Stimulated activated effector memory CD8-positive, alpha-beta T cell treated with anti-CD3 and anti-CD28 coated beads, Interleukin-12 subunit alpha, Interleukin-12 subunit beta, amount 100 ng/mL, for 72 hours (primary cell): ENCODE data around the gene JMJD1C.
"Not testable (repeated sequence)": the region's sequence is repeated elsewhere in the genome, so short reads cannot be mapped to it uniquely, and the experiment has no call there.

ENCODE experiments used
- ATAC-seq: fragments of 150-1000 bp; cut with Tn5 transposase; 2 replicates; pipeline ENCODE4 v1.10.0; 2021
- DNase-seq, 2 donors: peaks; one replicate each; pipeline ENCODE4 v3.0.0; 2021 to 2022; ENCODE audit warnings: low spot score in 2 of 2
- H3K27ac Mint-ChIP-seq: one replicate; pipeline ENCODE4 v1.8.0; 2022; ENCODE audit warnings: mild to moderate bottlenecking, mixed read lengths
- H3K36me3 Mint-ChIP-seq: one replicate; pipeline ENCODE4 v1.8.0; 2022; ENCODE audit warnings: mild to moderate bottlenecking, mixed read lengths
- H3K4me1 Mint-ChIP-seq: one replicate; pipeline ENCODE4 v1.8.0; 2022; ENCODE audit warnings: mixed read lengths
- H3K4me3 Mint-ChIP-seq: one replicate; pipeline ENCODE4 v1.8.0; 2022; ENCODE audit warnings: mild to moderate bottlenecking, mixed read lengths
- H3K9me3 Mint-ChIP-seq: one replicate; pipeline ENCODE4 v1.8.0; 2022; ENCODE audit warnings: mixed read lengths

Gene JMJD1C

GRCh38 chr10:63465293-63466143 is at the start of gene JMJD1C:
Gene JMJD1C, minus strand, starts transcription at chr10:63465977. Its CDS starts 315 bp downstream, at chr10:63465662.
- DNase-seq = peak; percentile 54 to 81
- H3K36me3 Mint-ChIP-seq = peaks cover 5% of the 10 kb centered on the region
- H3K4me3 Mint-ChIP-seq = peak within 1 kb of the TSS; percentile 95
- ATAC-seq = peak; percentile 86
- H3K4me1 Mint-ChIP-seq = peaks cover 9% of the 10 kb centered on the region
- H3K9me3 Mint-ChIP-seq = no peaks in the 10 kb centered on the region
- peak within 1 kb of the TSS; percentile 95 for H3K27ac Mint-ChIP-seq

GRCh38 chr10:63515002-63515763 is 49.4 kb upstream of the JMJD1C start:
- Mint-ChIP-seq H3K27ac (peak overlapping the region; percentile 74), H3K36me3 (no peaks in the 10 kb centered on the region), H3K9me3 (no peaks in the 10 kb centered on the region), H3K4me3 (peak overlapping the region; percentile 10), H3K4me1 (peaks cover 40% of the 10 kb centered on the region)
- DNase-seq = no peak
- peak; percentile 70 for ATAC-seq

GRCh38 chr10:63506554-63506953 is 40.8 kb upstream of the JMJD1C start:
- no peak for DNase-seq
- peaks cover 12% of the 10 kb centered on the region for H3K4me1 Mint-ChIP-seq
- no peak for ATAC-seq
- H3K27ac Mint-ChIP-seq = no peak overlapping the region
- no peaks in the 10 kb centered on the region for H3K9me3 Mint-ChIP-seq
- H3K36me3 Mint-ChIP-seq = no peaks in the 10 kb centered on the region
- no peak overlapping the region for H3K4me3 Mint-ChIP-seq

- no peak for ATAC-seq
These were observed 39.8 kb upstream of the JMJD1C start for GRCh38 chr10:63505562-63505961.

GRCh38 chr10:63504145-63504881 is 38.5 kb upstream of the JMJD1C start:
- ATAC-seq (no peak), DNase-seq (no peak)
- Mint-ChIP-seq H3K4me3 (no peak overlapping the region), H3K27ac (no peak overlapping the region), H3K4me1 (peaks cover 12% of the 10 kb centered on the region), H3K9me3 (no peaks in the 10 kb centered on the region), H3K36me3 (no peaks in the 10 kb centered on the region)

More at GRCh38 chr10:63505562-63505961, 39.8 kb upstream of the JMJD1C start:
- H3K9me3 Mint-ChIP-seq = no peaks in the 10 kb centered on the region
- H3K27ac Mint-ChIP-seq = no peak overlapping the region
- H3K36me3 Mint-ChIP-seq = no peaks in the 10 kb centered on the region
- H3K4me3 Mint-ChIP-seq = no peak overlapping the region
- H3K4me1 Mint-ChIP-seq = peaks cover 12% of the 10 kb centered on the region
- DNase-seq = no peak

GRCh38 chr10:63503395-63503794 is 37.6 kb upstream of the JMJD1C start:
- ATAC-seq = no peak
- Mint-ChIP-seq H3K4me3 (no peak overlapping the region), H3K9me3 (no peaks in the 10 kb centered on the region), H3K4me1 (peaks cover 17% of the 10 kb centered on the region), H3K36me3 (no peaks in the 10 kb centered on the region), H3K27ac (no peak overlapping the region)
- no peak for DNase-seq

- Mint-ChIP-seq H3K4me3 (no peak overlapping the region), H3K4me1 (peaks cover 17% of the 10 kb centered on the region), H3K9me3 (no peaks in the 10 kb centered on the region), H3K27ac (no peak overlapping the region), H3K36me3 (no peaks in the 10 kb centered on the region)
- DNase-seq (no peak), ATAC-seq (no peak)
These were observed 37.1 kb upstream of the JMJD1C start for GRCh38 chr10:63502832-63503231.

GRCh38 chr10:63501954-63502353 is 36.2 kb upstream of the JMJD1C start:
- H3K4me1 Mint-ChIP-seq = peaks cover 18% of the 10 kb centered on the region
- DNase-seq (no peak), ATAC-seq (no peak)
- no peaks in the 10 kb centered on the region for H3K9me3 Mint-ChIP-seq
- no peak overlapping the region for H3K4me3 Mint-ChIP-seq
- no peaks in the 10 kb centered on the region for H3K36me3 Mint-ChIP-seq
- no peak overlapping the region for H3K27ac Mint-ChIP-seq

- ATAC-seq, H3K27ac Mint-ChIP-seq, H3K4me3 Mint-ChIP-seq, H3K36me3 Mint-ChIP-seq, DNase-seq, H3K9me3 Mint-ChIP-seq: not testable (repeated sequence)
- H3K4me1 Mint-ChIP-seq = peaks cover 28% of the 10 kb centered on the region
These were observed 34.8 kb upstream of the JMJD1C start for GRCh38 chr10:63500551-63500950.

- DNase-seq = no peak
- no peaks in the 10 kb centered on the region for H3K36me3 Mint-ChIP-seq
- H3K4me3 Mint-ChIP-seq = no peak overlapping the region
- H3K27ac Mint-ChIP-seq = no peak overlapping the region
- ATAC-seq = no peak
- H3K4me1 Mint-ChIP-seq = peaks cover 20% of the 10 kb centered on the region
- H3K9me3 Mint-ChIP-seq = no peaks in the 10 kb centered on the region
These were observed 32.9 kb upstream of the JMJD1C start for GRCh38 chr10:63498665-63499064.

- H3K4me1 Mint-ChIP-seq = peaks cover 17% of the 10 kb centered on the region
These were observed 31.5 kb upstream of the JMJD1C start for GRCh38 chr10:63497321-63497720.

GRCh38 chr10:63496561-63496960 is 30.8 kb upstream of the JMJD1C start:
- Mint-ChIP-seq H3K4me3 (no peak overlapping the region), H3K36me3 (no peaks in the 10 kb centered on the region), H3K27ac (no peak overlapping the region), H3K9me3 (no peaks in the 10 kb centered on the region), H3K4me1 (peaks cover 21% of the 10 kb centered on the region)
- DNase-seq (no peak), ATAC-seq (no peak)

More at GRCh38 chr10:63497321-63497720, 31.5 kb upstream of the JMJD1C start:
- DNase-seq (no peak), ATAC-seq (no peak)
- H3K36me3 Mint-ChIP-seq = no peaks in the 10 kb centered on the region
- H3K4me3 Mint-ChIP-seq = no peak overlapping the region
- H3K9me3 Mint-ChIP-seq = no peaks in the 10 kb centered on the region
- no peak overlapping the region for H3K27ac Mint-ChIP-seq

- Mint-ChIP-seq H3K9me3 (no peaks in the 10 kb centered on the region), H3K4me1 (peaks cover 24% of the 10 kb centered on the region), H3K36me3 (no peaks in the 10 kb centered on the region), H3K4me3 (no peak overlapping the region), H3K27ac (no peak overlapping the region)
- no peak for DNase-seq
- no peak for ATAC-seq
These were observed 29.2 kb upstream of the JMJD1C start for GRCh38 chr10:63494951-63495350.

- Mint-ChIP-seq H3K27ac (no peak overlapping the region), H3K4me1 (peaks cover 18% of the 10 kb centered on the region), H3K4me3 (no peak overlapping the region), H3K9me3 (no peaks in the 10 kb centered on the region), H3K36me3 (no peaks in the 10 kb centered on the region)
- DNase-seq (no peak), ATAC-seq (no peak)
These were observed 27.2 kb upstream of the JMJD1C start for GRCh38 chr10:63493004-63493403.

- H3K4me3 Mint-ChIP-seq, H3K9me3 Mint-ChIP-seq, H3K27ac Mint-ChIP-seq, DNase-seq, ATAC-seq, H3K36me3 Mint-ChIP-seq: not testable (repeated sequence)
- peaks cover 18% of the 10 kb centered on the region for H3K4me1 Mint-ChIP-seq
These were observed 26.5 kb upstream of the JMJD1C start for GRCh38 chr10:63492317-63492690.
